GM21360 (cell line): ENCODE results near the gene CDC42BPA.
"Not testable (repeated sequence)": the region's sequence is repeated elsewhere in the genome, so short reads cannot be mapped to it uniquely, and the experiment has no call there.

ENCODE experiments used
- ATAC-seq: cut with Tn5 transposase; IDR thresholded peaks from one replicate; pipeline ENCODE4 v1.9.1; 2021; ENCODE audit warnings: mild to moderate bottlenecking, moderate library complexity; ENCODE audit not compliant: unreplicated experiment

CDC42BPA gene

DNA sequence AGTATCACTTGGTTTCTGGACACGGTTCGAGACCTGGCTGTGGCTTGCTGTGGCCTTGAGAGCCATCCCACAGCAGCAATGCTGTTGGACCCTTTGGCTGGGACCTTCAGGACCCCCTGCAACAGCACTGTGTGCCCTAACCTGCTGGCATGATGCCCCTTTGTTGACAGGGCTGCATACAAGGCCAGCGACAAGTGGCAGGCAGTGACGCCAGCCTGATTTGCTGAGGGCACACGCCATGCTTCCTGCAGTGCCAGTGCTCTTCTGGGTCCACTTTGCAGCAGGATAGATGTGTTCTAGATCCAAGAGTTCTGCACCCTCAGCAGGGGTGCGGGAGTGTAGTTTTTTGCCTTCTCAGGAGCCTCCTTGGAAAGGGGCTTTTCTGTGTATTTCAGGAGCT lies 345.4 kb downstream of the CDC42BPA start:
- no peak for ATAC-seq

DNA sequence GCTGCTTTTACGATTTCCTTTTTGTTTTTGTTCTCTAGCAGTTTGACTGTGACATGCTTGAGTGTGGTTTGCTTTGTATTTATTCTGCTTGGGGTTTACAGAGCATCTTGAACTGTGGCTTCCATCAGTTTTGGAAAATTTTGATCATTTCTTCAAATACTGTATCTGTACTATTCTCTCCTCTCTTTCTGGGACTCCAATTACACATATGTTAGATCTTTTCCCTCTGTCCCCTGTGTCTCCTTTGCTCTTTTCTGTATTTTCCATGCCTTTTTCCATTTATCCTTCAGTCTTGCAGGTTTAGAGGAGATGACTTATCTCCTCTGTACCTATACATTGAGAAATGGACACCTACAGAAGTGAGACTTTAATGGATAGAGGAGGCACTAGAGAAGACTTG lies 346.5 kb downstream of the CDC42BPA start:
- no peak for ATAC-seq

DNA sequence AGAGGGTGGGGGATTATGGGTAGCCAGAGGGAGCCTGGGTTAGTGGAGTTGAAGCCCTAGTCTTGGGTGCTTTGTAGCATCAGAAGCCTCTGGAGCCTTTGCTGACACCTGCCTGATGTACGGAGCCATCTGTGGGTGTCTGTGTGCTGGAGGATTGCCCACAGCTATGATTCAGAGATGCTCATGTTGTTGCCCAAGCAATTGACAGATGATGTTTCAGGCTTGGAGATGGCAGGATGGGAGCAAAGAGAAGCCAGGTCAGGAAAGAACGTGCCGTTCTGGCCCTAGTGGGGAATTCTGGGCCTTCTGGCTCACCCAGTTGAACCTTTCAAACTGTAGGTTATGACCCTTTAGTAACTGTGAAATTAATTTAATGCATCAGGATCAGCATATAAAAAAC lies 350.6 kb downstream of the CDC42BPA start:
- no peak for ATAC-seq

DNA sequence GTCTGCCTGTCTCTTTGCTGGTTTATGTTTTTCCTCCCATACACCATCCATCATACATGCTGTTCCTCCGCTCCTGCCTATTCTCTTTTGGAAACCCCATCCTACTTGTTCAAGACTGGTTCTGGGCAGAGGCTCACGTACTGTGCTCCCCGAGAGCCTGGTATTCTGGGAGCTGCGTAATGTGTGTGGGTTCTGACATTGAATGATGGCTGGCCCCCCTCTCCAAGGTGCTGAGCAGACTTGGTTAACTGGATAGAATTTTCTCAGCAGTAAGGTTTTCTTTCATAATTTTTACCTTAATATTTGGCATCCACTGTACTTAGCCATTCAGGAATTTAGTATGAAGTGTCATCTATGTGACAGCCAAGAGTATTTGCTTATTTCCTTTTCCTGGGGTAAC lies 351.6 kb downstream of the CDC42BPA start:
- ATAC-seq, result no peak

DNA sequence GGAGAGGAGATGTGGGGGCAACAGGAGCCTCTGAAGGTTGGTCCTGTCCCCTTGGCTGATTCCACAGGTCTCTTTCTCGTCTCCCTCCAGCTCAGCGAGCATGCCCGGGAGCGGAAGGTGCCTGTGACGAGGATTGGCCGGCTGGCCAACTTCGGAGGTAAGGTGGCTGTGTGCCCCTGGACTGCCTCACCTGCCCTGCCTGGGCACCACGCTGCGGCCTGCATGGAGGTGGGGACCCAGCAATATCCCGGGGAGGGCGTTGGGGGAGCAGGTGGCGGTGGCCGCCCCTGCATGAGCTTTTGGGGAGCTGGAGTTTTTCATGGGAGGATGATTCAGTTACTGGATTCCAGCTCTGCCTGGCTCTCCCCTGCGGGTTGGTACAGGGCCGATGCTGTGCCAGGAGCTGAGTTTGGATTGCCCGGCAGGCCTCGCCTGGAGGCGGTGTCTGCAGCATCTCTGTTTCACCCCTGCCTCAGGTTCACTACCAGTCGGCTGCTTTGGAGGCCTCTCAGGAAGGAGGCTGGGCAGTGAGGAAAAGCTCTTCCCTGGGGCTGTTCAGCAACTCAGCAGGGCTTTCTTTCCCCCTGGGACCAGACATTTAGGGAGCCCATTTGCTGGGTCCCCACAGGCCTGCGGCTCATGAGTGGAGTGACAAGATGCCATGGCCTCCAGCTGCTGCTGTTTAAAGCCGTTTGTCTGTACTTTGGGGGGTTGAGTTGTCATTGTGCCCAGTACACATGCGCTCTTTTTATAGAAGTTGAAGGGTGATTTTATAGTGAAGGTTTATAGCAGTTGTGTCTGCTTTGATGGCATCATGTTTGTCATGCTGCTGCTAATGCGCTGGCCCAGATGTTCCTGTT lies 352.5 kb downstream of the CDC42BPA start:
- ATAC-seq, result no peak

DNA sequence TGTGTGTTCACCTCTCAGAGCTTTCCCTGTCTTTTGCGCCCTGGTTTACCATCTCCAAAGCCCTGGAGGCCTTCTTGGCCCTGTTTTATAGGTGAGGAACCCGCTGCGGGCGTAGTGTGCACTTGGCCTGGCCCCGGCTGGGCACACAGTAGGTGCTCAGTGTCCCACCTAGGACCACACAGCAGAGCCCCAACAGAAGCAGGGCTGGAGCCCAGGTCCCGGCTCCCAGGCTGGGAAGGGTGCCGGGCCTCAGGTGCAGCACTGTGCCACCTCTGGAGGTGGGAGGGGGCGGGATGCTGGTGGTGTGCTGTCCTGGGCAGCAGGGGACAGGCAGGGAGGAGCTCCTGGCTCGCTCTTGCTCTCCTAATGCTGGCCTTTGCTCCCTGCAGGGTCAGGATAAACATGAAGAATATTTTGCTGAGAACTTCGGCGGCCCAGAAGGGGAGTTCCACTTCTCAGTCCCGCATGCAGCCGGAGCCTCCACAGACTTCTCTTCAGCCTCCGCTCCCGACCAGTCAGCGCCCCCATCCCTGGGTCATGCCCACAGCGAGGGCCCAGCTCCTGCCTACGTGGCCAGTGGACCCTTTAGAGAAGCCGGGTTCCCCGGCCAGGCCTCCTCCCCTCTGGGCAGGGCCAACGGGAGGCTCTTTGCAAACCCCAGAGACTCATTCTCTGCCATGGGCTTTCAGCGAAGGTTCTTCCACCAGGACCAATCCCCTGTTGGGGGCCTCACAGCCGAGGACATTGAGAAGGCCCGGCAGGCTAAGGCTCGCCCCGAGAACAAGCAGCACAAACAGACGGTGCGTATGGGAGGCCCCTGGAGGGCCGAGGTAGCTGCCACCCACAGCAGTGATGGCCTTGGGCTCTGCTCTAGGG lies 353.4 kb downstream of the CDC42BPA start:
- no peak for ATAC-seq

DNA sequence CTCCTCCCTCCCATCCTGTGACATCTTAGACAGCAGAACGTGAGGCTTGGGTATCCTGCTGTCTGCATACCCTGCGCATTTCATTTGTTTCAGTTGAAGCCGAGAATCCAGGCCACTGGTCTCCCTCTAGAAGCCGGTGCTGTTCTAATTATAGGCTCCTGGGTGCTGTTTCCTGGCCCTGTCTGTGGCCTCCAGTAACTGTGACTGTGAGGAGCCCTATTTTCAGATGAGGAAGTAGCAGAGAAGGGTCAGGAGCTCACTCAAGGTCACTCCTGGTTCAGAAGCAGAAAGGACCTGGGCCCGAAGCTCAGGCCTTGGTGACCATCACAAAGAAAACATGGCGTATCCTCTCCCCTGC lies 354.2 kb downstream of the CDC42BPA start:
- ATAC-seq, result no peak

DNA sequence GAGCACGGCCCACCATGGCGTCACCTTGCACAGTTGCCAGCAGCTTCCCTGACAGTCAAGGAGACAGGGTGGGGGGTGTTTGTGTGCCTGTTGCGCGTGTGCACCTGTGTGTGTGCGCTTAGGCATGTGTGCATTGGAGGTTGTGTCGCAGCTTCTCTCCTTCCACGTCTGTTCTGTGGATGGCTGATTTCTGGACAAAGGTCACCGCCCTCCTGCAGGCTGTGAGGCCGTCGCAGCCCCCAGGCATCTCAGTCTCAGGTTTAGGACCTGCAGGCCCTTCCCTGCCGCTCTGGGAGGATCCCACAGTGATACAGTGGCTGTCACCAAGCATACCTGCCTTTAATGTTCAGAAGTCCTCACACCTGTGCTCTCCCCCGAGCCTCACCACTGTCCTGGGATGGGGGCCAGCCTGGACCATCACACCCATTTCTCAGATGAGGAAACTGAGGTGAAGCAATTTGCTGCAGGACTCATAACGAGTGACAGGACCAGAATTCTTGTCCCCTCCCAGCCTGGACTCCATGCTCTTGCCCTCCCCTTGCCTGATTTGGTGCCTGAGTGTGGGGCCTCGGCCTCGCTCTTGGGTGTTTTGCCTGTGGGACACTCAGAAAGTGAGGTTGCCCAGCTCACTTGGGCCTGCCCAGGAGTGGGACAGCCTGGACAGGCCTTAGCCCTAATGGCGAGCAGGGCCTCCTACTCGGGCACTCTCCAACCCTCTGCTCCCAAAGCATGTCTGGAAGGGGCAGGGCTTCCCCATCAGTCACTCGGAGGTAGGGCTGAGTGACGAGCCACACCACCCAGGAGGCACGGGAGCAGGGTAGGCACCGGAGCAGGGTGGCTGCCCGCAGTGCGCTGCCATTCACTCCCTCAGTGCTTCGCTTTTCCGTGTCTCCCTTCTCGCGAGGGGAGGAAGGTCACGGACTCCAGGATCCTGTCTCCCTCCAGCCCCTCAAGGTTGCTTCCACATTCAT lies 355.6 kb downstream of the CDC42BPA start:
- no peak for ATAC-seq

DNA sequence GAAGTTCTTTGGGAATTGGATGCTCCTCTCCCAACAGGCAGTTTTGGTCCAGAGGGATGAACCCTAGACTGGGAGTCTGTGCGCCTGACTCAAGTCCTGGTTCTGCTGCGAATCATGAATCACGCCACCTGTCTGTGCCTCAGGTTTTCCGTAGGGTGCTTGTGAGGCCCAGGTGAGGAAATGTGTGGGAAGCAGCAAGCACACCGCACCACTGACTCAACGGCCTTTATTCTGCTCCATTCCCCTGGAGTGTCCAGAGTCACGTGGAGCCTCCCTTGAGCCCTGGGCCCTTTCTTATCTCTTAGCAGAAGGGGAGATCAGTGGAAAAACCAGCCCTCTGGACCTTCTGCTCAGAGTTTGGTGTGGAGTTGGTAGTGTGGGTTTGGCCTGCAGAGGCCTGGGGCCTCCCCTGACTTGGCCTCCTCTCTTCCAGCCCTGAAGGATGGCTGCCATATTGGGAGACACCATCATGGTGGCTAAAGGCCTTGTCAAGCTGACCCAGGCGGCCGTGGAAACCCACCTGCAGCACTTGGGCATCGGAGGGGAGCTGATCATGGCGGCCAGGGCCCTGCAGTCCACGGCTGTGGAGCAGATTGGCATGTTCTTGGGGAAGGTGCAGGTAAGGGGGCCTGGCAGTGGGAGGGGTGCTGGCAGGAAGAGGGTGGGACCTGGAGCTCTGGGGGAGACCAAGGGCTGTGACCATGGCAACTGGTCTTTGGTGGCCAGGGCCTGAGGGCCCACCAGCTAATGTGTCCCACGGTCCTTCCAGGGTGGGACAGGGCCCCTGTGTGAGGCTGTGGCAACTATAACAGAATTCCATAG lies 357.1 kb downstream of the CDC42BPA start:
- no peak for ATAC-seq

DNA sequence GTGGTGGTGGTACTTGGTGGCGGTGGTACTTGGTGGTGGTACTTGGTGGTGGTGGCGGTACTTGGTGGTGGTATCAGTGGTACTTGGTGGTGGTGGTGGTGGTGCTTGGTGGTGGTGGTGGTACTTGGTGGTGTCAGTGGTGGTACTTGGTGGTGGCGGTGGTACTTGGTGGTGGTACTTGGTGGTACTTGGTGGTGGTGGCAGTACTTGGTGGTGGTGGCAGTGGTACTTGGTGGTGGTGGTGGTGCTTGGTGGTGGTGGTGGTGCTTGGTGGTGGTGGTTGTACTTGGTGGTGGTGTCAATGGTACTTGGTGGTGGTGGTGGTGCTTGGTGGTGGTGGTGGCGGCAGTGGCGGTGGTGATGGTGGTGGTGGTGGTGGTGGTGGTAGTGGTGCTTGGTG lies 358.0 kb downstream of the CDC42BPA start:
- no peak for ATAC-seq

DNA sequence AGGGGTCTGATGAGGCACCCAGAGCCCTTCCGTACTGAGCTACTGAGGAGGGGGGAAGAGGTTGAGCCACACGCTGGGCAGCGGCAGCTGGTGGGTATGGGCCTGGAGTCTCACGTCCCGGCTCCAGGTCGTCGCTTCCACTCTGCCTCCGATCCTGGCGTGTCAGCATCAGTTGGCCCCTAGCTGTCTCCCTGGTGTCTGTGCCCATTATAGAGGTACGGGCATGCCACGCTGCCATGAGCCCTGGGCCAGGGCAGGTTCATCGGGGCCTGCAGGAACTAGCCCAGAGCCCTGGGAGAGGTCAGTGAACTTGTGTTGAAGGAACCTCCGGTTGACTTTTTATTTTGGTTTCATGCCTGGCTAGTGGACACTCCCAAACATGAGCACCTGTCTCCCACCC lies 360.0 kb downstream of the CDC42BPA start:
- no peak for ATAC-seq

DNA sequence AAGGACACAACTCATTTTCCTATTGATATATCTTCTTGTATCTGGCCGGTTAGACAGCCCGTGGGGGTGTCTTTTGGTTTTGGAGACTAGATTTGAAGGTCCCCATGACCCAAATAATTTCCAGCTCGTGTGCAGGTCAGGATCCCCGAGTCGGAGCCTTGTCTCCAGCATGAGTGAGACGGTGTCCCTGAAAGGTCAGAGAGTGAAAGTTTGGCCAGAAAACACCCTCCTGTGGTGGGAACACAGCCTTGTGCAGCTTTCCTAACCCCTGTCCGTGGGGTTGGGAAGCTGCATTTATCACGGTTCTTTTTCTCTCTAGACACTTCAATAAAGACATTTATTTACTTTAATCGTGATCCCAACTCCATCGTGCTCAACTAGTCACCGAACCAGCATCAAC lies 360.6 kb downstream of the CDC42BPA start:
- ATAC-seq, result no peak

DNA sequence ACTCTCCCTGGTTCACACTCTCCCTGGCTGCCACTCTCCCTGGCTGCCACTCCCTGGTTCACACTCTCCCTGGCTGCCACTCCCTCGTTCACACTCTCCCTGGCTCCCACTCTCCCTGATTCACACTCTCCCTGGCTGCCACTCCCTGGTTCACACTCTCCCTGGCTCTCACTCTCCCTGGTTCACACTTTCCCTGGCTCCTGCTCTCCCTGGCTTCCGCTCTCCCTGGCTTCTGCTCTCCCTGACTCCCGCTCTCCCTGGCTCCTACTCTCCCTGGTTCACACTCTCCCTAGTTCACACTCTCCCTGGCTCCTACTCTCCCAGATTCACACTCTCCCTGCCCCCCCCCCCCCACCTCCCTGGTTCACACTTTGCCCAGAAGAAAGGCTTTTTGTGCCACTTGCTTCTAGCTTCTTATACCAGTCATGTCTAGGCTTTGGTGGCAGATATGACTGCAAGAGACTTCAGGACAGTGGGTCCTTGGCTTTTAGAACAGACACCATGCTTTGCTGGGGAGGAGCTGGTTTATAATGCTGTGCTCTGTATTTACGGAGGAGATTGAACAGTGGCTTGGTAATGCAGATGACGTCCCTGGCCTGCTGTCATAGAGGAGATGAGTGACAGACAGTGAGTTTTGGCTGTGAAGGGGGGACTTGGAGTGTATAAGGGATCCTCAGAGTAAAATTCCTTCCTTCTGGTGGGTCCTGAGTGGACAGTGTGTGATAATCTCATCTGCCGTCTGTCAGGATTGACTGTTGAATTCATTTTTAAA lies 361.2 kb downstream of the CDC42BPA start:
- ATAC-seq, result no peak

DNA sequence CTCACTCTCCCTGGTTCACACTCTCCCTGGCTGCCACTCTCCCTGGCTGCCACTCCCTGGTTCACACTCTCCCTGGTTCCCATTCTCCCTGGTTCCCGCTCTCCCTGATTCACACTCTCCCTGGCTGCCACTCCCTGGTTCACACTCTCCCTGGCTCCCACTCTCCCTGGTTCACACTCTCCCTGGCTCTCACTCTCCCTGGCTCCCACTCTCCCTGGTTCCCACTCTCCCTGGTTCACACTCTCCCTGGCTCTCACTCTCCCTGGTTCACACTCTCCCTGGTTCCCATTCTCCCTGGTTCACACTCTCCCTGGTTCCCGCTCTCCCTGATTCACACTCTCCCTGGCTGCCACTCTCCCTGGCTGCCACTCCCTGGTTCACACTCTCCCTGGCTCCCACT lies 362.4 kb downstream of the CDC42BPA start:
- ATAC-seq, result not testable (repeated sequence)

DNA sequence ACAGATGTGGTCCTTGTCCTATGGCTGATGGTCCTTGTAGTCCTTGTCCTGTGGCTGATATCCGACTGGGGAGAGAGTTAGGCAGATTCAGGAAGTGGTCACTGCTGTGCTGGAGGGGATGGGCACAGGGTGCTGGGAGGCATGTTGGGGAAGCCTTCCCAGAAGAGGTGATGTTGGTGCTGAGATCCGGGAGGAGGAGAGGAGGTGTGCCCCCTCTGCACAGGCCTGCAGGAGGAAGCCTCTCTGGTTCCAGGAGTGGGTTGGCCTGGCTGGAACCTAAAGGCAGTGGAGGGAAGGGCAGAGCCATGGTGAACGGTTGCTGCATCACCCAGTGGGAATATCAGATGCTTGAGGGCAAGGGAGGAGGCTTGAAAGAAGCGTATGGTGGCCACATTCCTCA lies 363.5 kb downstream of the CDC42BPA start:
- ATAC-seq, result no peak

DNA sequence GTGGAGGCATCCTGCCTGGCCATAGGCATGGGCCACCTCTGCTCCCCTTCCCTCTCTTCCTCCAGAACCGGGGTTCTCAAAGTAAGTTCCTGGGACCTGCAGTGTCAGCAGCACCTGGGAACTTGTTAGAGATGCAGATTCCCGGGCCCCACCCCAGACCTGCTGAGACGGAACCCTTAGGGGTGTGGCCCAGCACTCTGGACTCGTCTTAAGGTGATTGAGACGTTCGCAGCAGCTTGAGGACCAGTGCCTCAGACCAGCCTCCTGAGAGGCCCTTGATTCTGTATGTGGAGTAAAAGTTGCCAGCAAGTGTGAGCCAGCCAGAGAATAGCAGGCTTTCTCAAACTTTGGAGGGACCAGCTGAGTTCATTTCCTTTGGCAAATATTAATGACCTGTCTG lies 364.0 kb downstream of the CDC42BPA start:
- ATAC-seq, result no peak

DNA sequence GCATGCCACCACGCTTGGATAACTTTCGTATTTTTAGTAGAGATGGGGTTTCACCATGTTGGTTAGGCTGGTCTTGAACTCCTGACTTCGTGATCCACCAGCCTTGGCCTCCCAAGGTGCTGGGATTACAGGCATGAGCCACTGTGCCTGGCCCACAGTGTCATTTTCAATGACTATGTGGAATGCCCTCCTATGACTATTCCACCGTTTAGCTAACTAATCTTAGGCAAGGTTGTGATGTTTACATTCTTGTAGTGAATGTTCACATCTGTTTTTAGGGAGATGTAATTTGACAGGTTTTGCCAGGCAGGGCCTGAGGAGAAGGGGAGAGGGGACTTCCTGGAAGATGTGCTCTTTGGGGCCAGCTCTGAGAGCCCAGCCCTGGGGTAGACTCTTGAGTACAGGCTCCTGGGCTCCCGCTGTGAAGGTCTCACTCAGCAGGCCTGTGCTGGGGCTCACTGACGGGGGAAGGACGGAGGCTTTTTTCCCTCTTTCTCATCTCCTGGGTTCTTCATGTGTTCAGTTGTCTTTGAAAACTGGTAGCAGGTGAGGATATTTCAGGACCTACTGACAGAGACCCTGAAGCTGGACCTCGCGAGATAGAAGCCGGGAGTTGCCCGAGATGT lies 365.0 kb downstream of the CDC42BPA start:
- ATAC-seq, result no peak

DNA sequence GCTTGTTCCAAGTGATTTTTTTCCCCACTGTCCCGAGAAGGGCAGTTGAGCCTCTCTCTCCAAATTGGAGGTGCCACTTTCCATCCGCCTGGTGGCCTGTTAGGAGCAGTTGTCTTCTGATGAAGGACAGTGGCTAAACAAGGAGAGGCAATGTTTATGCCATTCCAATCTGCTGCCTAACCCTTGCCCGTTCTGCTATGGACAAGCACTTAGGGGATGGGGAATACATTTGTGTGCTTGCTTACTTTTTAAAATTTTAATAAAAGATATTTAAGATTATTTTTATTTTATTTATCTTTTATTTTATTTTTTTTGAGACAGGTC lies 366.2 kb downstream of the CDC42BPA start:
- no peak for ATAC-seq
